ENCODE data around the gene INPP4B.

Gene INPP4B

DNA sequence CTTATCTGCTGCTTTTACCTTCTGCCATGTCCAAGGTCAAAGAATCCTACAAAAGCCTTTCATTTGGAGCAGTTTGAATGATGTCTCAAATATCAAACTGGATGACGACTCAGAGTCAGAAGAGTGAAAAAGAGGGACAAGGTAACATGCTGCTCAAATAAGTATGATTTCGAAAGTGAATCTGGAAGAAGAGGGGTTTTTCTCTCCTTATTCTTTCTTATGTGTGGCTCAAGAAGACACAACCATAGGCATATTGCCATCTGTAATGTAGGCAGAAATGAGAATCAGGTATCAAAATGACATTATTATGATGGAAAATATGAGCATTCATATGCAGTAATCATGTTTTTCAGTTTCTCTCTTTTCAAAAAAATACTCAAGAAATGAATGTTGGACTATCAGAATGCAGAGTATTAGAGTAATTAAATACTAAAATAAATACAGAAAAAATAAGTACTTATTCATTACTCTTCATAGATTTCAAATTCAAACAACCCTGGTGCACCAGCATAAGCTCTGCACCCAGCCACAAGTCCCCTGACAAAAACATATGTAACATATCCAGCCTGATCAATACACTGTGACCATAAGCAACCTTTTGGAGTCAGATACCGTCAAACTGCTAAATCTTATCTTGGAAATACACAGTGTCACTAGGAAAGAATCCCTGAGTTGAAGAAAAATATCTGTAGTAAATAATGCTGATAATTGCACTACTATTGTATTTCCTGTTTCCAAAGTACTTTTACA, 468.6 kb downstream of the INPP4B start:
- no peaks in the 10 kb centered on the region for H3K9me3 ChIP-seq (ENCODE audit: insufficient read depth, low read length)
- no peak overlapping the region for H3K4me3 ChIP-seq (ENCODE audit: low read length)
- H3K4me2 ChIP-seq (ENCODE audit: low read length): peak overlapping the region; percentile 46
- TF ChIP-seq EZH2phosphoT487 (IDR thresholded peaks at IDR 0.05; ENCODE audit: low read depth): no peak
- TF ChIP-seq, protein P1, sequence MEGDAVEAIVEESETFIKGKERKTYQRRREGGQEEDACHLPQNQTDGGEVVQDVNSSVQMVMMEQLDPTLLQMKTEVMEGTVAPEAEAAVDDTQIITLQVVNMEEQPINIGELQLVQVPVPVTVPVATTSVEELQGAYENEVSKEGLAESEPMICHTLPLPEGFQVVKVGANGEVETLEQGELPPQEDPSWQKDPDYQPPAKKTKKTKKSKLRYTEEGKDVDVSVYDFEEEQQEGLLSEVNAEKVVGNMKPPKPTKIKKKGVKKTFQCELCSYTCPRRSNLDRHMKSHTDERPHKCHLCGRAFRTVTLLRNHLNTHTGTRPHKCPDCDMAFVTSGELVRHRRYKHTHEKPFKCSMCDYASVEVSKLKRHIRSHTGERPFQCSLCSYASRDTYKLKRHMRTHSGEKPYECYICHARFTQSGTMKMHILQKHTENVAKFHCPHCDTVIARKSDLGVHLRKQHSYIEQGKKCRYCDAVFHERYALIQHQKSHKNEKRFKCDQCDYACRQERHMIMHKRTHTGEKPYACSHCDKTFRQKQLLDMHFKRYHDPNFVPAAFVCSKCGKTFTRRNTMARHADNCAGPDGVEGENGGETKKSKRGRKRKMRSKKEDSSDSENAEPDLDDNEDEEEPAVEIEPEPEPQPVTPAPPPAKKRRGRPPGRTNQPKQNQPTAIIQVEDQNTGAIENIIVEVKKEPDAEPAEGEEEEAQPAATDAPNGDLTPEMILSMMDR (IDR thresholded peaks at IDR 0.05; ENCODE audit: low read depth, low read length): no peak
- H3K79me2 ChIP-seq (ENCODE audit: low read length): no peaks in the 10 kb centered on the region
- no peaks in the 10 kb centered on the region for H3K36me3 ChIP-seq (replicated peaks; ENCODE audit: low read depth, low read length)
- peaks cover 15% of the 10 kb centered on the region for H3K4me1 ChIP-seq (ENCODE audit: low read length)
- 0 out of 2 replicates have a peak overlapping the region, but pooled peaks have one; percentile 24 for H2AFZ ChIP-seq (ENCODE audit: low read depth, low read length)
- no peak overlapping the region for H3K27ac ChIP-seq (ENCODE audit: low read length)
- H3K27me3 ChIP-seq (ENCODE audit: low read depth, low read length): no peaks in the 10 kb centered on the region
- H3K9ac ChIP-seq (ENCODE audit: low read length): no peak overlapping the region
- no peaks in the 10 kb centered on the region for H4K20me1 ChIP-seq (ENCODE audit: insufficient read depth, low read length)

DNA sequence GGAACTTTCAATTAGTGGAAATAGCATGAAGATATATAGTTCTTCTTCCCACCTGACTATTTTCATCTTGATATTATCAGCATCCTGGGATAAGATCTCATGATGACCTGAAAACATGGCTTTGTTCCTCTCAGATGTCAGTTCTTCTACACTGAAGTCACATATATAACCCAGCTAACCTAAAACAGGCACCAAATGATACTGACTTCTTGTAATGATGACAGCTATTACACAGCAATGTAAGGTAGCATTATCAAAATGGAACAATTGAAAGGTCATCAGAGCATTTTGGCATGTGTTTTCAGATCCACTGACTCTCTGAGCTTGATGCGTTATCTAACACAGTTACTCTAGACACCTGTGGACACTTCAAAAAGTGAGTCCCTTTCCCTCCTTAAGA, 469.9 kb downstream of the INPP4B start:
- Histone ChIP-seq H3K36me3 (replicated peaks; ENCODE audit: low read depth, low read length) (no peaks in the 10 kb centered on the region), H3K27me3 (ENCODE audit: low read depth, low read length) (no peaks in the 10 kb centered on the region), H3K9ac (ENCODE audit: low read length) (no peak overlapping the region), H3K79me2 (ENCODE audit: low read length) (no peaks in the 10 kb centered on the region), H3K4me3 (ENCODE audit: low read length) (no peak overlapping the region), H4K20me1 (ENCODE audit: insufficient read depth, low read length) (no peaks in the 10 kb centered on the region), H3K9me3 (ENCODE audit: insufficient read depth, low read length) (no peaks in the 10 kb centered on the region), H3K4me1 (ENCODE audit: low read length) (peaks cover 15% of the 10 kb centered on the region), H2AFZ (ENCODE audit: low read depth, low read length) (no peak overlapping the region), H3K4me2 (ENCODE audit: low read length) (no peak overlapping the region), H3K27ac (ENCODE audit: low read length) (no peak overlapping the region)
- TF ChIP-seq EZH2phosphoT487 (IDR thresholded peaks at IDR 0.05; ENCODE audit: low read depth): no peak
- TF ChIP-seq, protein P1 (IDR thresholded peaks at IDR 0.05; ENCODE audit: low read depth, low read length): no peak

- Histone ChIP-seq H3K27ac (ENCODE audit: low read length) (no peak overlapping the region), H3K27me3 (ENCODE audit: low read depth, low read length) (no peaks in the 10 kb centered on the region), H3K4me1 (ENCODE audit: low read length) (peaks cover 15% of the 10 kb centered on the region), H3K9me3 (ENCODE audit: insufficient read depth, low read length) (no peaks in the 10 kb centered on the region), H3K4me2 (ENCODE audit: low read length) (no peak overlapping the region), H4K20me1 (ENCODE audit: insufficient read depth, low read length) (no peaks in the 10 kb centered on the region), H3K9ac (ENCODE audit: low read length) (no peak overlapping the region), H3K36me3 (replicated peaks; ENCODE audit: low read depth, low read length) (no peaks in the 10 kb centered on the region), H3K4me3 (ENCODE audit: low read length) (no peak overlapping the region), H3K79me2 (ENCODE audit: low read length) (no peaks in the 10 kb centered on the region), H2AFZ (ENCODE audit: low read depth, low read length) (no peak overlapping the region)
- TF ChIP-seq, protein P1 (IDR thresholded peaks at IDR 0.05; ENCODE audit: low read depth, low read length): no peak
- TF ChIP-seq EZH2phosphoT487 (IDR thresholded peaks at IDR 0.05; ENCODE audit: low read depth): no peak
Measured at GRCh38 chr4:142373610-142374009, 472.5 kb downstream of the INPP4B start.

DNA sequence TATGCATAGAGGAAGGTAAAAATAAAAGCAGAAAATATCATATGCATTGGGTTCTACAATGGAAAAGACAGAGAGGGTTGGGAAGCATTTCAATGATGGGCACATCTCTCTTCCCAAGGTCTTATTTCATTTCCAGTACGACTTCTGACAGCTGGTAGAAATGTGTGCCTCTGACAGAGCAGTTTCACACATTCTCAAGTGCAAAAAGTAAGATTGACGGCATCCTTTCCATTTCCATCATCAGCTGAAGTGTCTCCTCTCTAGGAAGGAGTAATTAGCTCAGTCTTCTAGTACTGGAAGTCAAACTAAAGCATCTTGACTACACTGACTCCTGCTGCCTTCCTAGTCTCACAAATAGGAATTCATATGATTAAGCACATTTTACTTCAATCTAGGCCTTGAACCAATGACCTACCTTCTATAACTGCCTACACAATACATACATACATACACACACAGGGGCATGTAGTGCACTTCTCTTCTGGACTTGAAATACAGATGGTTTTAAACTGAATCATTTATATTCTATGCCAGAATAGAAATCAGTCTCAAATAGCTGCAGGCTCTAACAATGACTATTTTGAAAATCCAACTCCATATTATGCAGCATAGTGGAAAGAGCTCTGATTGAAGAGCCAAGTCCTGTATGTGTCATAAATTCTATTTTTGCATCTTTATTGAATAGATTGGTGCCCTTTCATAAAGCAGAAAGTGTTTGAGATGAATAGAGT, 473.4 kb downstream of the INPP4B start:
- H3K4me1 ChIP-seq (ENCODE audit: low read length): peaks cover 10% of the 10 kb centered on the region
- H3K79me2 ChIP-seq (ENCODE audit: low read length): no peaks in the 10 kb centered on the region
- no peaks in the 10 kb centered on the region for H3K36me3 ChIP-seq (replicated peaks; ENCODE audit: low read depth, low read length)
- no peaks in the 10 kb centered on the region for H4K20me1 ChIP-seq (ENCODE audit: insufficient read depth, low read length)
- no peak overlapping the region for H3K4me2 ChIP-seq (ENCODE audit: low read length)
- H3K9ac ChIP-seq (ENCODE audit: low read length): no peak overlapping the region
- TF ChIP-seq EZH2phosphoT487 (IDR thresholded peaks at IDR 0.05; ENCODE audit: low read depth): no peak
- TF ChIP-seq, protein P1 (IDR thresholded peaks at IDR 0.05; ENCODE audit: low read depth, low read length): no peak
- no peaks in the 10 kb centered on the region for H3K27me3 ChIP-seq (ENCODE audit: low read depth, low read length)
- no peaks in the 10 kb centered on the region for H3K9me3 ChIP-seq (ENCODE audit: insufficient read depth, low read length)
- H3K27ac ChIP-seq (ENCODE audit: low read length): no peak overlapping the region
- H2AFZ ChIP-seq (ENCODE audit: low read depth, low read length): no peak overlapping the region
- no peak overlapping the region for H3K4me3 ChIP-seq (ENCODE audit: low read length)
